ENCODE measurements around the gene GPHA2. TPM values are rescaled to one million over a fixed set of nuclear protein-coding genes. Genes with fewer than 3 reads are reported as not detected.

The GPHA2 gene
- polyA plus RNA-seq, 1 donor from 2014 or later, result not detected

- H3K9me2 ChIP-seq (ENCODE audit: insufficient read depth, low read length), result no peaks in the 10 kb centered on the region
- no peaks in the 10 kb centered on the region for H3F3A ChIP-seq (ENCODE audit: insufficient read depth, low read length, poor library complexity, severe bottlenecking)
- no peaks in the 10 kb centered on the region for H3K9me3 ChIP-seq (ENCODE audit: low read length)
- no peak overlapping the region for H3K4me2 ChIP-seq (ENCODE audit: low read length)
- no peaks in the 10 kb centered on the region for H4K20me1 ChIP-seq (ENCODE audit: insufficient read depth)
- TF ChIP-seq SMC3 (conservative IDR thresholded peaks at IDR 0.05; ENCODE audit: poor library complexity), result no peak
- TF ChIP-seq CTCF (IDR thresholded peaks at IDR 0.05; ENCODE audit: poor library complexity, severe bottlenecking), result no peak
- TF ChIP-seq TAF1 (IDR thresholded peaks at IDR 0.05; ENCODE audit: low read depth), result no peak
- TF ChIP-seq REST (IDR thresholded peaks at IDR 0.05; ENCODE audit: borderline replicate concordance), result no peak
- TF ChIP-seq EP300 (conservative IDR thresholded peaks at IDR 0.05; ENCODE audit: poor library complexity, severe bottlenecking), result no peak
- TF ChIP-seq RAD21 (conservative IDR thresholded peaks at IDR 0.05), result no peak
- TF ChIP-seq EZH2 (IDR thresholded peaks at IDR 0.05; ENCODE audit: borderline replicate concordance, insufficient read depth, low read length, poor library complexity, severe bottlenecking), result no peak
- no peak for TF ChIP-seq POLR2AphosphoS5 (IDR thresholded peaks at IDR 0.05)
- TF ChIP-seq MXI1 (conservative IDR thresholded peaks at IDR 0.05; ENCODE audit: poor library complexity, severe bottlenecking), result no peak
- no peaks in the 10 kb centered on the region for H3K79me2 ChIP-seq (replicated peaks; ENCODE audit: insufficient read depth, low read length)
- no peaks in the 10 kb centered on the region for H3K27me3 ChIP-seq (ENCODE audit: insufficient read depth, low read depth, low read length)
- H3K36me3 ChIP-seq (ENCODE audit: insufficient read depth, low read length), result no peaks in the 10 kb centered on the region
- H3K4me3 ChIP-seq (ENCODE audit: low read length), result no peak overlapping the region
- H2AFZ ChIP-seq (ENCODE audit: low read depth, low read length), result no peak overlapping the region
- H3K27ac ChIP-seq (ENCODE audit: low read length), result no peak overlapping the region
- H3K9ac ChIP-seq (ENCODE audit: low read length), result no peak overlapping the region
Measured at GRCh38 chr11:64903291-64903833, 32.3 kb downstream of the GPHA2 start.

- Histone ChIP-seq H3K27me3 (ENCODE audit: insufficient read depth, low read depth, low read length) (no peaks in the 10 kb centered on the region), H3K27ac (ENCODE audit: low read length) (no peak overlapping the region), H3K9ac (ENCODE audit: low read length) (no peak overlapping the region), H3K9me2 (ENCODE audit: insufficient read depth, low read length) (no peaks in the 10 kb centered on the region), H3F3A (ENCODE audit: insufficient read depth, low read length, poor library complexity, severe bottlenecking) (no peaks in the 10 kb centered on the region), H4K20me1 (ENCODE audit: insufficient read depth) (no peaks in the 10 kb centered on the region), H2AFZ (ENCODE audit: low read depth, low read length) (no peak overlapping the region), H3K9me3 (ENCODE audit: low read length) (no peaks in the 10 kb centered on the region), H3K79me2 (replicated peaks; ENCODE audit: insufficient read depth, low read length) (no peaks in the 10 kb centered on the region), H3K4me2 (ENCODE audit: low read length) (no peak overlapping the region), H3K4me3 (ENCODE audit: low read length) (no peak overlapping the region), H3K36me3 (ENCODE audit: insufficient read depth, low read length) (no peaks in the 10 kb centered on the region)
- TF ChIP-seq EZH2 (IDR thresholded peaks at IDR 0.05; ENCODE audit: borderline replicate concordance, insufficient read depth, low read length, poor library complexity, severe bottlenecking) (no peak), SMC3 (conservative IDR thresholded peaks at IDR 0.05; ENCODE audit: poor library complexity) (no peak), EP300 (conservative IDR thresholded peaks at IDR 0.05; ENCODE audit: poor library complexity, severe bottlenecking) (no peak), RAD21 (conservative IDR thresholded peaks at IDR 0.05) (no peak), REST (IDR thresholded peaks at IDR 0.05; ENCODE audit: borderline replicate concordance) (no peak)
Measured at GRCh38 chr11:64902102-64902900, 33.4 kb downstream of the GPHA2 start.
